KMS-11 (cell line): ENCODE measurements around the gene HSFX2.
"Not testable (repeated sequence)": the region's sequence is repeated elsewhere in the genome, so short reads cannot be mapped to it uniquely, and the experiment has no call there.

Experiments
- H2AFZ ChIP-seq: fragments of 200-600 bp; sonication (generic); 2 replicates; pipeline ENCODE4 v1.6.1; 2016; ENCODE audit warnings: antibody characterized with exemption, mixed run types, low read depth
- H3K27ac ChIP-seq: fragments of 200-600 bp; sonication (generic); 2 replicates; pipeline ENCODE4 v1.6.1; 2016; ENCODE audit warnings: mild to moderate bottlenecking, mixed run types
- H3K27me3 ChIP-seq: fragments of 200-600 bp; sonication (generic); 2 replicates; pipeline ENCODE4 v1.6.1; 2017; ENCODE audit warnings: mild to moderate bottlenecking, low read depth, mixed run types, moderate library complexity; ENCODE audit not compliant: insufficient read depth
- H3K36me3 ChIP-seq: fragments of 200-600 bp; sonication (generic); 2 replicates; pipeline ENCODE4 v1.6.1; 2017; ENCODE audit warnings: mild to moderate bottlenecking, mixed run types; ENCODE audit not compliant: insufficient read depth
- H3K4me1 ChIP-seq: fragments of 200-600 bp; sonication (generic); 2 replicates; pipeline ENCODE4 v1.6.1; 2016; ENCODE audit warnings: mild to moderate bottlenecking, low read depth, mixed run types; ENCODE audit not compliant: poor library complexity, severe bottlenecking
- H3K4me2 ChIP-seq: fragments of 200-600 bp; sonication (generic); 2 replicates; pipeline ENCODE4 v1.7.0; 2016; ENCODE audit warnings: mild to moderate bottlenecking, mixed run types
- H3K4me3 ChIP-seq: fragments of 200-600 bp; sonication (generic); IDR thresholded peaks from 2 replicates; pipeline ENCODE4 v1.6.1; 2017; ENCODE audit warnings: low read depth, low read length, mixed read lengths; ENCODE audit not compliant: insufficient read depth
- H3K79me2 ChIP-seq: fragments of 200-600 bp; sonication (generic); 2 replicates; pipeline ENCODE4 v1.6.1; 2016; ENCODE audit warnings: low read depth, mixed run types; ENCODE audit not compliant: insufficient read depth
- H3K9ac ChIP-seq: fragments of 200-600 bp; sonication (generic); 2 replicates; pipeline ENCODE4 v1.6.1; 2016; ENCODE audit warnings: mild to moderate bottlenecking, mixed run types
- H4K20me1 ChIP-seq: fragments of 200-600 bp; sonication (generic); 2 replicates; pipeline ENCODE4 v1.6.1; 2016; ENCODE audit warnings: mild to moderate bottlenecking, mixed run types; ENCODE audit not compliant: insufficient read depth
- CTCF ChIP-seq: fragments of 200-600 bp; sonication (generic); conservative IDR thresholded peaks from 2 replicates; pipeline ENCODE4 v1.6.1; 2017; ENCODE audit warnings: low read depth, mild to moderate bottlenecking, antibody characterized with exemption, low read length, moderate library complexity, mixed read lengths

Gene HSFX2

DNA sequence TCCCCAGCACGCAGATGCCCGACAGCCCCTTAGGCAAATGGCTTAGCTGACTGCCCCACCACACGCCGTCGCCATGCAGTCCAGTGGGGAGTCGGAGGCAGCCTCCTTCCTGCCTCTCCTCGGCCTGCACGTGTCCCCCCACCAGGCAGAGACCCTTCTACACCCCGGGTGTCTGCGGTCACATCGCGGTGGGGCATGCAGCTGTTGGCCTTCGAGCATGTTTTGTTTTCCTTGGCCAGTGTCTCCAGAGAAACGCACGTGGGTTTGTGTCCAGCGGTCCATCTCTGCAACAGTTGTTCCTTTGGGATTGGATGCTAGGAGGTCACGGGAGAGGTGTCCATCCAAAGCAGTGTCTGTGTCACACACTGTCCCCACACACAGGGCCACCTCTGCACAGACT, at the start of gene HSFX2:
Gene HSFX2 (minus strand): TSS at position 101 of the 400 bp plus-strand sequence. CDS start 614 bp downstream, outside the sequence.
- not testable (repeated sequence) for H3K36me3 ChIP-seq, H3K79me2 ChIP-seq, H3K27ac ChIP-seq, H3K27me3 ChIP-seq, H3K4me2 ChIP-seq, H3K4me3 ChIP-seq, H2AFZ ChIP-seq, H3K9ac ChIP-seq, H3K4me1 ChIP-seq, H4K20me1 ChIP-seq

DNA sequence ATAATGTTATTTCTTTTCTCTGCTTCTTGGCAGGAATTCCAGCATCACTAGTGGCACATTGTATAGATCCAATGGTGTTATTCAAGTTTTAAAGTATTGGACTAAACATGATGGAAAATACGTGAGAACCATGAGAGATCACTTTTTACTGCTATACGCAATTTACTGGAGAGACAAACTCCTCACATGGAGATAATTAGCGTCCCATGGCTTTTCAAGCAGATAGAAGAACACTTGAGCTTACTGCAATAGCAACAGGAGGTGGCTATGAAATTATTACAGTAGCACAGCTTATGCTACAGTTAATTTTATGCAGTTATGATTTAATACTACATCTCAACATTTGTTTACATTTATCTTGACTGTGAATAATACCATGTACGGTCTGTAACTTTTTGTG, 48.4 kb upstream of the HSFX2 start:
- H3K27ac ChIP-seq: no peak overlapping the region
- no peaks in the 10 kb centered on the region for H3K4me1 ChIP-seq
- H4K20me1 ChIP-seq: no peaks in the 10 kb centered on the region
- no peak overlapping the region for H3K4me2 ChIP-seq
- no peaks in the 10 kb centered on the region for H3K79me2 ChIP-seq
- no peak overlapping the region for H2AFZ ChIP-seq
- H3K27me3 ChIP-seq: no peaks in the 10 kb centered on the region
- no peak for TF ChIP-seq CTCF
- H3K4me3 ChIP-seq: no peak overlapping the region
- no peaks in the 10 kb centered on the region for H3K36me3 ChIP-seq
- no peak overlapping the region for H3K9ac ChIP-seq

- Histone ChIP-seq H2AFZ (no peak overlapping the region), H3K36me3 (no peaks in the 10 kb centered on the region), H3K9ac (no peak overlapping the region), H3K27ac (no peak overlapping the region), H3K27me3 (no peaks in the 10 kb centered on the region), H3K4me3 (no peak overlapping the region), H3K4me2 (no peak overlapping the region), H4K20me1 (no peaks in the 10 kb centered on the region), H3K79me2 (no peaks in the 10 kb centered on the region), H3K4me1 (no peaks in the 10 kb centered on the region)
- no peak for TF ChIP-seq CTCF
Measured at GRCh38 chrX:149641835-149642234, 46.7 kb upstream of the HSFX2 start.

- no peak overlapping the region for H3K27ac ChIP-seq
- no peak overlapping the region for H3K4me2 ChIP-seq
- no peaks in the 10 kb centered on the region for H3K4me1 ChIP-seq
- H3K79me2 ChIP-seq: no peaks in the 10 kb centered on the region
- no peaks in the 10 kb centered on the region for H3K36me3 ChIP-seq
- H4K20me1 ChIP-seq: no peaks in the 10 kb centered on the region
- H3K4me3 ChIP-seq: no peak overlapping the region
- H2AFZ ChIP-seq: no peak overlapping the region
- H3K9ac ChIP-seq: no peak overlapping the region
- no peak for TF ChIP-seq CTCF
- no peaks in the 10 kb centered on the region for H3K27me3 ChIP-seq
Measured at GRCh38 chrX:149641432-149641831, 46.3 kb upstream of the HSFX2 start.

DNA sequence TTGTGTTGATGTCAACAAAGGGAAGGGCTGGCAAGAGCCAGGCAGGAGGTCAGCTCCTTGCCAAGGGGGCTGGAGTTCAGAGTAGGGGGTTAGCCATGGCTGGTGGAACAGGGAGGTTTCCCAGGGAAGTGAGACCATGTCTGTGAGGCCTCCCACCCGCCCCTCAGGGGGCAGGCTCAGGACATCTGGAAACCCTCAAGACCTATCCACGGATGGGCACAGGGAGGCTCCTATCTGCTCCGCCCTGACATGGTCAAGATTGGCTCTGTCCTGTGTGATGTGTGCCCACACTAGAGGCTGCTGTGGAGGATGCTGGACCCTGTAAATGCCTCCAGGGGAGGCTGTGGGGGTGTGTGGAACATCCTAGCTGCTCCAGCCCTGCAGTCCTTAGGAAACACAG, 44.5 kb upstream of the HSFX2 start:
- Histone ChIP-seq H3K4me2 (no peak overlapping the region), H3K27me3 (no peaks in the 10 kb centered on the region), H2AFZ (no peak overlapping the region), H3K4me1 (no peaks in the 10 kb centered on the region), H3K79me2 (no peaks in the 10 kb centered on the region), H3K36me3 (no peaks in the 10 kb centered on the region), H3K27ac (no peak overlapping the region), H3K4me3 (no peak overlapping the region), H4K20me1 (no peaks in the 10 kb centered on the region), H3K9ac (no peak overlapping the region)
- no peak for TF ChIP-seq CTCF
